Fibroblast of peridontal ligament (primary cell): ENCODE results near the gene SLC34A1.
"Not testable (repeated sequence)": the region's sequence is repeated elsewhere in the genome, so short reads cannot be mapped to it uniquely, and the experiment has no call there.

Experiments
- DNase-seq: peaks from one replicate; pipeline ENCODE4 v3.0.0-alpha.2; 2010; ENCODE audit errors: extremely low read depth

SLC34A1 gene

GRCh38 chr5:177368869-177369644 lies 15.2 kb upstream of the SLC34A1 start:
- no peak for DNase-seq

DNA sequence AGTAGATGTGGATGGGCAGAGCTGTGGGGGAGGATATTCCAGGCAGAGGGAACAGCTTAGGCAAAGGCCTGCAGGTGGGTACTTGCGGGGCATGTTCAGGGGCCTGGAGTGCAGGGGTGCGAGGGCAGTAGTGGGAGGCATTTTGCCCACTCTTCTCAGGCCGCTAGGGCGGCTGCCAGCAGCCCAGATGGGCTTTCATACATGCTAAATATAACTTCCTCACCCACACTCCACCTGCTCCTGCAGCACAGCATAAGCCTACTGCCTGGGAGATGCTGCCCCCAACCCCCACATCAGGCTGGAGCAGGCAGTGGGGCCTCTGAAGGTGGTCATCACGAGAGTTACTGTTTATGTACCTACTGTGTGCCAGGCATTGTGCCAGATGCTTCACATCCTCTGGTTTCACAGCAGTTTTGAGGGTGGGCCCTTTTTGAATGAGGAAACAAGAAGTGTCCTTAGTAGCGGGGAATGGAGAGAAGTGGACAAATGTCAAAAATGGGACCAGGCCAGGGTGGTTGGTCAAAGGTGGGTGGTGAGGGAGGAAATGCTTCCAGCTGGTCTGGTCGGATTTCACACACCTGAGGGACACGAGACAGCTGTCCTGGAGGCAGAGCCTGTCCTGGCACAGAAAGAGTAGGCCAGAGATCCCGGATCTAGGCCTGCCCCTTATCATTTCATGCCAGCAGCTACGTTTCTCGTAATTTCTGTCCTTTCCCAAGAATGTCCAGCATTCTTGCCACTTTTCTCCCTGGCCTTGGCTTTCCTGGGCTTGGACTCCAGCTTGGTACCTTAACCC lies 14.4 kb upstream of the SLC34A1 start:
- DNase-seq: no peak

GRCh38 chr5:177370488-177371119 lies 13.6 kb upstream of the SLC34A1 start:
- peak; percentile 60 for DNase-seq

DNA sequence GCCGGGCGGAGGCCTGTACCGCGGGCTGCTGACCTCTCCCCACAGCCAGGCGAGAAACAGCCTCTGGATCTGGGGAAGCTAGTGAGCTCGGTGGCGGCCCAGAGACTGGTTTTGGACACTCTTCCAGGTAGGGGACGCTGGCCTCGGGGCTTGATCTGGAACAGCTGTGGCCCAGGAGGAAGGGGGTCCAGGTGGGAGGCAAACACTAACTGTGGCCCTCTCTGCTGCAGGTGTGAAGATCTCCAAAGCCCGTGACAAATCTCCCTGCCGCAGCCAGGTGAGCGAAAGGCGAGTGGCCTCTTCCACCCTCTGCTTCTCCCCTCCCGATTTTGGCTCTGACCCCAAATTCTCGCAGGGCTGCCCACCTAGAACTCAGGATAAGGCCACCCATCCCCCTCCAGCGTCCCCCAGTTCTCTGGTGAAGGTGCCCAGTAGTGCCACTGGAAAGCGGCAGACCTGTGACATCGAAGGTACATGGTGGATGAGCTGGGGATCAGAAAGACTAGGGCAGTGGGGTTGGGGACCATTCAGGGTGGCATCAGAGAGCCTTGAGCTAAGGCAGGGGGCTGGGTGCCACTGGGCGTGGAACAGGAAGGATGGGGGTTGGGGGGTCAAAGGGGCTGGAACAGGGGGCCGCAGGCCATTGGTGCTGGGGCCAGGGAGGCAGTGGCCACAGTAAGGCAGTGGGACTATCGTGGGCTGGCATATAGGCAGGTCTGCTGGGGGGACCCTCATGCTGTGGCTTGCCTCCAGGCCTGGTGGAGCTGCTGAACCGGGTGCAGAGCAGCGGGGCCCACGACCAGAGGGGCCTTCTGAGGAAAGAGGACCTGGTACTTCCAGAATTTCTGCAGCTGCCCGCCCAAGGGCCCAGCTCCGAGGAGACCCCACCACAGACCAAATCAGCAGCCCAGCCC lies 12.9 kb upstream of the SLC34A1 start:
- DNase-seq: no peak

DNA sequence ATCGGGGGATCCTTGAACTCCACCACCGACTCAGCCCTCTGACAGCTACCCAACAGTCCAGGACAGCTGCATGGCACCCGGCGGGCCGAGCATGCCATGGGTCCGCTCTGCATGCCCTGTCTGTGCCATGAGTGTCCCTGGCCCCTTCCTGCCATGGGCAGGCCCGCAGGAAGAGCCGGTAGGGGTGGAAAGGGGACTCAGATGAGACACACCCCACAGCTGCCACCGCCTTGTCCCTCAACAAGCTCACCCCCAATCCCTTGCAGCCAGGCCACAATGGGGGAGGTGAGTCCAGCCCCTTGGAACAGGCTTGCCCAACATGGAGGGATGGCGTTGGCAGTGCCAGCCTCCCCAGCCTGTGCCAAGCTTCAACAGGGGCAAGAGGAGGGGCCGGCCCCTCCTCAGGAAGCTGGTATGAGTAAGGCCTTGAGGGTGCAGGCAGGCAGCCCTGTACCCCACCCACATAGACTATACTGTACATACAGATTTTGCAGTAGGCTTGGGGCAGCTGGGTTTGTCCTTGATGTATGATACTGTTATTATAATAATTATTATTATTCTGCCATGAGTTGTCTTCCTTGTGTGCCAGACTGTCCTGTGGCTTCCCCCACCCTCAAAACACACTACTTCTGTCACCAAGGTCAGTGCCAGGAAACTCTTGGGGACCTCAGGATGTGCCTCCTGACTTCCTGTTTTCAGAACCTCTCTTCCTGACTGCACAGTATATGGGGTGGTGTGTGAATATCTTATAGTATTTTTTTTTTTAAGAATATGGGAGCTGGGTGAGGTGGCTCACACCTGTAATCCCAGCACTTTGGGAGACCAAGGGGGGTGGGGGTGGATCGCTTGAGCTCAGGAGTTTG lies 12.0 kb upstream of the SLC34A1 start:
- no peak for DNase-seq

DNA sequence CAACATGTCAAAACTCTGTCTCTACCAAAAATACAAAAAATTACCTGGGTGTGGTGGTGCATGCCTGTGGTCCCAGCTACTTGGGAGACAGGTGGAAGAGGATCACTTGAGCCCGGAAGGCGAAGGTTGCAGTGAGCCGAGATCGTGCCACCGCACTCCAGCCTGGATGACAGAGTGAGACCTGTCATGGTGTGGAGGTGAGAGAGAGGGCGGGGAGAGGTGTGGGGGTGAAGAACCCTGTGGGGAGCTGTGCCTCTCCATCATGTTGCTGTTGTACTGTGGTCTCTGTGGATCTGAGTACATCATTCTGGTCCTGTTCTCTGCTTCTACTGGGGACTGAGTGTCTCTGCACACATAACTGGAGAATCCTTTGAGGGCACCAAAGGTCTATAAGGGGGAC lies 11.3 kb upstream of the SLC34A1 start:
- no peak for DNase-seq

DNA sequence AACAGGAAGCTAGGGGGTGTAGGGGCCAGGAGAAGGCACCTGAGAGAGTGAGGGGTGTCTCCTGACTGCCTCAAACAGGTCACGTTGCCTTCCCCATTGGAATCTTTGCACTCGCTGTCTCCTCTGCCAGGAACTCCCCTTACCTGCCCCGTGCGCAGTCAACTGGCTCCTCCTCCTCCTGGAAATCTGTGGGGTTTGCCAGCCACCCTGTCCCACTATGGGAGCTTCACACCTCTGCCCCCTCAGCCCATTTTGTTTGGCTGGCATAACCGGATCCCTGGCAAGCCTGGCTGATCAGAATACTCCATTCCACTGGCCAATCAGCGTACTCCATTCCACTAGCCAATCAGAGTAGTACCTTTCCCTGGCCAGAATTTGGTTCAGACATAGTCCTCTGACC lies 10.4 kb upstream of the SLC34A1 start:
- DNase-seq: no peak

DNA sequence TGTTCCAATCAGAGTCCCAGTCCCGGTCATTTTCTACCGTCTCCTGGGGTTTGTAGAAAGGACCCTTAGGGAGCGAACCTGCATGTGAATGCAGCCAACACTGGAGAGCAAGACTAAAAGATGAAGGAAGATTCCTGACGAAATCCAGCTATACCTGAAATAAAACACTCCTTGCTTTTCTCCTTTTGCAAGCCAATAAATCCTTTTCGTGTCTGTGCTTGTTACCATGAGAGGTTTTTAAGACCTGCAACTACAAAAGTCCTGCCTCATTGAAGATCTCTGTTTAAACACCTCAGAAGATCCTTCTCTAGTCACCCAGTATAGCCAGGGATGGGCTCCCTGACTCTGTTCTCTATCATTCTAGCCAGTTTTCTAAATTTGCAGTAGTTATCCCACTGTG lies 10.0 kb upstream of the SLC34A1 start:
- DNase-seq: no peak

GRCh38 chr5:177375516-177375915 lies 8.7 kb upstream of the SLC34A1 start:
- DNase-seq: not testable (repeated sequence)

DNA sequence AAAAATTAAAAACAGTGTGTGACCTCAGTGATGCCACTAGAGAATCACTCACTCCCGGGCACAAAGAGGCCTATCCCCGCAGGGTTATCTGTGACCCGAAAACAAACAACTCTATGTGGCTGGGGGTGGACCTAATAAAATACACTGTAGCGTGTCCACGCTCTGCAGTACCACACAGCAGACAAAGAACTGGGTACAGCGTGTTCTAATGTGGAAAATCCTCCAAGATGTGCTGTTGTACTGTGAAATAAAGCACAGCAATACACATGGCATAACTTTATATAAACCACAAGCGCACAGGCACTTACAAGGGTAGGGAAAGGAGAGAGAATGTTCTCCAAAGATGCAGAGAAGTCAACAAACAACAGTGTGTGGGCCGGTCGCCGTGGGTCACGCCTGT lies 8.1 kb upstream of the SLC34A1 start:
- DNase-seq: no peak

- no peak for DNase-seq
Observed at GRCh38 chr5:177377851-177378776, 6.1 kb upstream of the SLC34A1 start.

- peak; percentile 51 for DNase-seq
Observed at GRCh38 chr5:177378884-177379883, 5.0 kb upstream of the SLC34A1 start.

- DNase-seq: no peak
Observed at GRCh38 chr5:177380805-177381126, 3.5 kb upstream of the SLC34A1 start.

DNA sequence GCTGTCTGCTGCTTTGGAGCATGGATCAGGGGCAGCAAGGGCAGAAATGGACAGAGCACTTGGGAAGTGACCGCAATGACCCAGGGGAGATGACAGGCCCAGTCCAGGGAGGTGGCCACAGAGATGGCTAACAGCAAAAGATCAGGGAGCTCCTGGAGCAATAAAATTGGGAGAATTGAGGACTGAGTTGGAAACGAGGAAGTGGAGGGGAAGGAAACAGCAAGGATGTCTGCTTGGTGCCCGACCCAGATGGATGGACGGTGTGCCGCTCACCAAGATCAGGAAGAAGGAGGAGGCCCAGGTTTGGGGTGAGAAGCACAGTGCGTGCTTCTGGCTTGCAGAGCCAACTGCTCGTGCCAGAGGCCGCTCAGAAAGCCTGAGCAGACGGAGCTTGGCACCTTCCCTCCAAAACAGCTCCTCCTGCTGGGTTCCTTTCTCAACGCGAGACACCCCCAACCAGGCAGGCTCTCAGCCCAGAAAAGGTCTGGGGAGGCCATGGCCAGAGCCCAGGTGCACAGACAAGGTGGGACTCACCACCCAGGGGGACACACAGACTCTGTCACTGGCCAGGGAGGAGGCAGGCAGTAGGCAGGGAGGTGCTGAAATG lies 1.7 kb upstream of the SLC34A1 start:
- peak; percentile 45 for DNase-seq

- no peak for DNase-seq
Observed at GRCh38 chr5:177383181-177383580, 1.1 kb upstream of the SLC34A1 start.

GRCh38 chr5:177385720-177386119 lies 1.5 kb downstream of the SLC34A1 start:
- DNase-seq: no peak

DNA sequence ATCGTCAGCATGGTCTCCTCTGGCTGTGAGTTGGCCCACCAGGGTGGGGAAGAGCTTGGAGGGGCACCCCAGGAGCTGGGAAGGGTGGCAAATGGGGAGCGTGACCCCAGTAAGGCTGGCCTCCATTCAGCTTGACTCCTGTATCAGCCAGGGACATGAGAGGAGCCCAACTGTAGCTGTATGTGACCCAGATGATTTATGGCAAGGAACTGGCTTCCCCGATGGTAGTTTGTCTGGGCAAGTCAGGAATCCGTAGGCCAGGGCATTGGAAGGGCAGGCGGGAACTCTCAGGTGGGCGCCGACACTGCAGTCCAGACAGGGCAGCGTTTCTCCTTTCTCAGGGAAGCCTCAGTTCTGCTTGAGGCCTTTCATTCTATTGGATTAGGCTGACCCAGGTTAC lies 2.3 kb downstream of the SLC34A1 start:
- DNase-seq: no peak

- DNase-seq: no peak
Observed at GRCh38 chr5:177387405-177387804, 3.2 kb downstream of the SLC34A1 start.
